Spleen (tissue), 11 donors: ENCODE results near the gene CCDC92. TPM values are rescaled to one million over a fixed set of nuclear protein-coding genes. Genes with fewer than 3 reads are reported as not detected.

Experiments
- DNase-seq: peaks from one replicate; pipeline ENCODE4 v3.0.0-alpha.2; 2020
- H3K27ac ChIP-seq, 8 donors: fragments of 200-600 bp; sonication (generic) in 7 of 8; 1 replicate in 4 of 8; 2 replicates in 4 of 8; pipeline versions ENCODE4 v1.5.0 to v1.8.0; 2016 to 2021; ENCODE audit warnings: inconsistent platforms in 4 of 8, mild to moderate bottlenecking in 4 of 8, moderate library complexity in 1 of 8
- H3K27me3 ChIP-seq, 7 donors: fragments of 200-600 bp; sonication (generic) in 6 of 7; replicated peaks in 1 of 7; 1 replicate in 4 of 7; 2 replicates in 3 of 7; pipeline versions ENCODE4 v1.5.0 to v1.8.0; 2016 to 2021; ENCODE audit warnings: inconsistent platforms in 3 of 7, mild to moderate bottlenecking in 1 of 7
- H3K36me3 ChIP-seq, 6 donors: fragments of 200-600 bp; sonication (generic) in 5 of 6; 1 replicate in 4 of 6; 2 replicates in 2 of 6; pipeline versions ENCODE4 v1.5.0 to v1.8.0; 2016 to 2021; ENCODE audit warnings: inconsistent platforms in 2 of 6
- H3K4me1 ChIP-seq, 6 donors: fragments of 200-600 bp; sonication (generic) in 5 of 6; 1 replicate in 3 of 6; 2 replicates in 3 of 6; pipeline versions ENCODE4 v1.5.0 to v1.8.0; 2016 to 2021; ENCODE audit warnings: inconsistent platforms in 3 of 6
- H3K4me3 ChIP-seq, 8 donors: fragments of 200-600 bp; sonication (generic) in 7 of 8; 1 replicate in 4 of 8; 2 replicates in 4 of 8; pipeline versions ENCODE4 v1.5.0 to v1.8.0; 2016 to 2021; ENCODE audit warnings: inconsistent platforms in 4 of 8, mild to moderate bottlenecking in 4 of 8, moderate library complexity in 2 of 8
- H3K9me3 ChIP-seq, 8 donors: fragments of 200-600 bp; sonication (generic) in 7 of 8; 1 replicate in 4 of 8; 2 replicates in 4 of 8; pipeline versions ENCODE4 v1.5.0 to v1.8.0; 2016 to 2021; ENCODE audit warnings: inconsistent platforms in 4 of 8
- CTCF ChIP-seq, 11 experiments: fragments of 200-600 bp in 7 of 11; fragments of 450-650 bp in 4 of 11; sonication (generic) in 4 of 11; IDR thresholded peaks in 8 of 11; conservative IDR thresholded peaks in 3 of 11; 1 replicate in 7 of 11; 2 replicates in 4 of 11; pipeline versions ENCODE4 v1.4.0 to v1.8.0; 2016 to 2021; ENCODE audit warnings: antibody characterized with exemption in 11 of 11, inconsistent platforms in 4 of 11, mild to moderate bottlenecking in 1 of 11
- POLR2A ChIP-seq, 3 donors: fragments of 450-650 bp; IDR thresholded peaks; one replicate each; pipeline ENCODE4 v1.5.1; 2017; ENCODE audit warnings: antibody characterized with exemption in 3 of 3, mild to moderate bottlenecking in 1 of 3
- POLR2AphosphoS5 ChIP-seq, 3 donors: sonication (generic); formaldehyde crosslinking; IDR thresholded peaks; one replicate each; pipeline ENCODE4 v1.5.1; 2017; ENCODE audit warnings: antibody characterized with exemption in 3 of 3
- WGBS, 5 donors: extraction: QIAGEN DNeasy Blood & Tissue Kit in 3 of 5; methylation state at CpG; one replicate each; pipeline versions ENCODE4 v1.1.5 to v1.1.7; 2013 to 2018; 5-methylcytosine and 5-hydroxymethylcytosine counted together
- intact Hi-C: fragments of 100-400 bp; cut with DNase I; formaldehyde crosslinking; loops from one replicate; pipeline ENCODE4 v1.15.0; 2023; ENCODE audit warnings: low total_unique reads
- polyA plus RNA-seq, 3 donors: library from polyadenylated mRNA; stranded (reverse); fragments of 200-250 nt; gene quantifications; one replicate each; pipeline ENCODE4 v1.2.1, GENCODE V29; 2013
- total RNA-seq, 7 donors: library from RNA; depleted of rRNA in 3 of 7; stranded (reverse); fragments of >200 nt in 3 of 7; fragmentation: NEBNext Ultra II Directional in 4 of 7; extraction: Animal tissue kit (Norgen Biotek cat#: 25700) in 4 of 7; gene quantifications; one replicate each; pipeline versions ENCODE4 v1.1.0 to v1.2.1, GENCODE V29; 2016 to 2021
- donor health status: healthy with polysubstance abuse.
- donor health status: DM: no; HTN: no; CAD: no; lungs with moderate emphysema.
- donor health status: DM: no; HTN: no; CAD: no.
- donor health status: Bipolar disorder and iron deficiency.
- donor health status: healthy.
- donor health status: DM: no; HTN: no; CAD: no.
- donor health status: DM: yes; HTN: yes; CAD: no.

CCDC92 gene
- total and polyA plus RNA-seq, 10 donors = 16.0 to 36.7 (median 27.8) TPM

DNA sequence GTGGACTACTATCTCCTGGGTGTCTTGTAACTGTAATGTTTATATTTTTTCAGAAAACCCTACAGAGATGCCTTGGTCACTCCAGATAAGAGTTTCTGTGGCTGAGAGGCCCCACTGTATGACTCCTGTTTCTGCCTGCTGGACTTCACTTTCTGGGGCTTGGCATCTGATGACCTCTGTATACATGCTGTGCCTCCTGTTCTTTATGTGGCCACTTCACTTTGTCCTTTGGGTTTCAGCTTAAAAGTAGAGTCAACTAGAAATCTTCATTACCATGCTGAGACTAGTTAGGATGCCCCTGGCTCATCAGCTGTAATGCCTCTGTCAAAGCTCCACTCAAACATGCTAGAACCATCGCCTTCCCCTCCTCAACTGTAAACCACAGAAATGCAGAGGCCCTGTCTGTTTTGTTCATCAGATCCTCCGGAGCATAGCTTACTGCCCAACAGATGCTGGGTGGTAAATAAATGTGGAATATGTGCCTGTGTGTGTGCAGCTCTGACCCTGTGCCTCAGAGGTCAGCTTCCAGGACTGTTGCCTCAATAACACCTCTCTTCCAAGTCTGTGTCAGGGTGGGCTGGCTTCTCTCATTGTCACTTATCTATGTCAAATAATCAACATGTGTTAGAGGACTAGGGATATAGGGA is 25.8 kb upstream of the CCDC92 start:
- TF ChIP-seq POLR2AphosphoS5 (IDR thresholded peaks at IDR 0.05) = no peak
- TF ChIP-seq CTCF (IDR thresholded peaks at IDR 0.05 in 8 of 11, conservative IDR thresholded peaks at IDR 0.05 in 3 of 11) = no peak
- no peak for TF ChIP-seq POLR2A (IDR thresholded peaks at IDR 0.05)
- peaks cover 0 to 81% (median 8%) of the 10 kb centered on the region in 6 donors for H3K36me3 ChIP-seq
- no peak for DNase-seq
- no peaks in the 10 kb centered on the region for H3K27me3 ChIP-seq
- intact Hi-C loops = no loop called here
- 77 to 95% (median 86%) methylated on average over 2 of the region's 2 CpGs for WGBS, 5 donors
- H3K4me1 ChIP-seq = peaks cover 0 to 24% (median 2%) of the 10 kb centered on the region in 6 donors
- H3K9me3 ChIP-seq = no peaks in the 10 kb centered on the region
- no peak overlapping the region for H3K4me3 ChIP-seq
- H3K27ac ChIP-seq = no peak overlapping the region

- 78 to 88% (median 87%) methylated on average over 5 of the region's 5 CpGs for WGBS, 5 donors
- intact Hi-C loops = no loop called here
- Histone ChIP-seq H3K27me3 (no peaks in the 10 kb centered on the region), H3K27ac (no peak overlapping the region), H3K9me3 (no peaks in the 10 kb centered on the region), H3K4me3 (no peak overlapping the region), H3K4me1 (peaks cover 0 to 26% (median 2%) of the 10 kb centered on the region in 6 donors), H3K36me3 (peaks cover 0 to 81% (median 10%) of the 10 kb centered on the region in 6 donors)
- DNase-seq = no peak
- TF ChIP-seq POLR2A (IDR thresholded peaks at IDR 0.05) (no peak), CTCF (IDR thresholded peaks at IDR 0.05 in 8 of 11, conservative IDR thresholded peaks at IDR 0.05 in 3 of 11) (no peak), POLR2AphosphoS5 (IDR thresholded peaks at IDR 0.05) (no peak)
Observed at GRCh38 chr12:123997908-123998307, 25.3 kb upstream of the CCDC92 start.

- DNase-seq = no peak
- Histone ChIP-seq H3K36me3 (peaks cover 0 to 82% (median 13%) of the 10 kb centered on the region in 6 donors), H3K27ac (no peak overlapping the region), H3K9me3 (no peaks in the 10 kb centered on the region), H3K27me3 (no peaks in the 10 kb centered on the region), H3K4me1 (peaks cover 0 to 26% (median 2%) of the 10 kb centered on the region in 6 donors), H3K4me3 (no peak overlapping the region)
- 82 to 91% (median 88%) methylated on average over 6 of the region's 6 CpGs for WGBS, 5 donors
- intact Hi-C loops = no loop called here
- no peak for TF ChIP-seq POLR2A (IDR thresholded peaks at IDR 0.05)
Observed at GRCh38 chr12:123997033-123997822, 24.6 kb upstream of the CCDC92 start.

GRCh38 chr12:123996581-123996980 is 23.9 kb upstream of the CCDC92 start:
- H3K27me3 ChIP-seq = no peaks in the 10 kb centered on the region
- no peaks in the 10 kb centered on the region for H3K9me3 ChIP-seq
- H3K27ac ChIP-seq = no peak overlapping the region
- no peak for TF ChIP-seq POLR2A (IDR thresholded peaks at IDR 0.05)
- TF ChIP-seq CTCF (IDR thresholded peaks at IDR 0.05 in 8 of 11, conservative IDR thresholded peaks at IDR 0.05 in 3 of 11) = no peak
- TF ChIP-seq POLR2AphosphoS5 (IDR thresholded peaks at IDR 0.05) = no peak
- H3K4me3 ChIP-seq = no peak overlapping the region
- peaks cover 0 to 82% (median 11%) of the 10 kb centered on the region in 6 donors for H3K36me3 ChIP-seq
- peaks cover 0 to 27% (median 2%) of the 10 kb centered on the region in 6 donors for H3K4me1 ChIP-seq
- no peak for DNase-seq
- intact Hi-C loops = no loop called here
- 77 to 88% (median 85%) methylated on average over 6 of the region's 6 CpGs for WGBS, 5 donors
